Mesothelial cell of epicardium (in vitro differentiated cells): ENCODE results near the gene PDLIM4. TPM values are rescaled to one million over a fixed set of nuclear protein-coding genes. Genes with fewer than 3 reads are reported as not detected.

ENCODE experiments used
- DNase-seq, 2 experiments: peaks; one replicate each; pipeline ENCODE4 v3.0.0; 2021; ENCODE audit warnings: low spot score in 2 of 2; ENCODE audit not compliant: unreplicated experiment in 2 of 2
- H3K27ac Mint-ChIP-seq: 2 replicates; pipeline ENCODE4 v1.8.0; 2021; ENCODE audit warnings: mixed read lengths
- H3K27me3 Mint-ChIP-seq: 2 replicates; pipeline ENCODE4 v1.8.0; 2021; ENCODE audit warnings: low read depth, mixed read lengths
- H3K36me3 Mint-ChIP-seq: 2 replicates; pipeline ENCODE4 v1.8.0; 2021; ENCODE audit warnings: mixed read lengths
- H3K4me1 Mint-ChIP-seq: 2 replicates; pipeline ENCODE4 v1.8.0; 2021; ENCODE audit warnings: mixed read lengths
- H3K4me3 Mint-ChIP-seq: 2 replicates; pipeline ENCODE4 v1.8.0; 2021; ENCODE audit warnings: mild to moderate bottlenecking, moderate library complexity, mixed read lengths
- H3K9me3 Mint-ChIP-seq: 2 replicates; pipeline ENCODE4 v1.8.0; 2021; ENCODE audit warnings: mixed read lengths
- total RNA-seq: library from RNA; stranded (reverse); gene quantifications from 3 replicates; pipeline ENCODE4 v1.2.1, GENCODE V29; 2021
- TF ChIP-seq, protein P1 (sequence below): fragments of 200-600 bp; sonication (generic); IDR thresholded peaks from one replicate; pipeline ENCODE4 v1.5.0; 2021; ENCODE audit warnings: antibody characterized with exemption; ENCODE audit not compliant: unreplicated experiment

PDLIM4 gene, protein sequence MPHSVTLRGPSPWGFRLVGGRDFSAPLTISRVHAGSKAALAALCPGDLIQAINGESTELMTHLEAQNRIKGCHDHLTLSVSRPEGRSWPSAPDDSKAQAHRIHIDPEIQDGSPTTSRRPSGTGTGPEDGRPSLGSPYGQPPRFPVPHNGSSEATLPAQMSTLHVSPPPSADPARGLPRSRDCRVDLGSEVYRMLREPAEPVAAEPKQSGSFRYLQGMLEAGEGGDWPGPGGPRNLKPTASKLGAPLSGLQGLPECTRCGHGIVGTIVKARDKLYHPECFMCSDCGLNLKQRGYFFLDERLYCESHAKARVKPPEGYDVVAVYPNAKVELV
- 48.8 to 50.7 TPM (median 50.1 TPM) in 3 replicates for total RNA-seq

DNA sequence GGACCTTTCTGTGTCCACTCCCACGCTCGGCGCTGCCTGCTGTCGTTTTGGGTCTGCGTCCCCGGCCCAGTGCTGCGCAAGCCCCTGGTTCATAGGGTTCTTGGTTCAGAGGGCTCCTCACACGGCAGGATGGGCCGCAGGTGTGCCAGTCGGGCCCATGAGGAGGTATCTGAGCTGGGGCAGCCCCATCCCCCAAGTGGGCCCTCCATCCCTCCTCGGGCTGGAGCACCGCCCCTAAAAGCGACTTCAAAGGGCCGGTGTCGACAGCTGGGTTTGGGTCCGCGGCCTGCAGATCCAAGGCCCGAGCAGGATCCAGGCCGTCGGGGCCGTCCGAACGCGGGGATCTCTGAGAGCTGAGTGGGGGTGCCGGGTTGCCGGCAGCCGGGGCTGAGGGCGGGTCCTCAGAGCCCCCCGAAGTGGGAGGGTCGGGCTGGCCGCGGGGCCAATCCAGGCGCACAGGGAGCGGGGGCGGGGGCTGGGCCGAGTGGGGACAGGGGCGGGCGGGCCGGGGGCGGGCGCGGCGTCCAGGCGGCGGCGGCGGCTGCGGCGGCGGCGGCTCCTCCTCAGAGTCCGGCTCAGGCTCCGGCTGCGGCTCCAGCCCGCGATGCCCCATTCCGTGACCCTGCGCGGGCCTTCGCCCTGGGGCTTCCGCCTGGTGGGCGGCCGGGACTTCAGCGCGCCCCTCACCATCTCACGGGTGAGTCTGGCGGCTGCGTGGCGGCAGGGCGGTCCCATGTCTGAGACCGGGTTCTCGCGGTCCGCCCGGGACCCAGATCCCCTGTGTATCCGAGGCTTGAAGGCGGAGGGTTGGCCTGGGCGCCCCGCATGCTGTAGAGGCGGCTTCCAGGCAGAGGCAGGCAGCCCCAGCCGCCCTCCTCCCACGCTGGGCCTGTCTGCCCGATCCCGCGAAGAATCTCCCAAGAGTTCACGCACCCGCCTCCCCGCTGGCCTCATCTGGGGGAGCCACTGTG lies at the start of gene PDLIM4:
TSS of gene PDLIM4 (plus strand) at position 566 of the 971 bp plus-strand sequence. CDS start at position 605, 39 bp downstream.
- TF ChIP-seq, protein P1, sequence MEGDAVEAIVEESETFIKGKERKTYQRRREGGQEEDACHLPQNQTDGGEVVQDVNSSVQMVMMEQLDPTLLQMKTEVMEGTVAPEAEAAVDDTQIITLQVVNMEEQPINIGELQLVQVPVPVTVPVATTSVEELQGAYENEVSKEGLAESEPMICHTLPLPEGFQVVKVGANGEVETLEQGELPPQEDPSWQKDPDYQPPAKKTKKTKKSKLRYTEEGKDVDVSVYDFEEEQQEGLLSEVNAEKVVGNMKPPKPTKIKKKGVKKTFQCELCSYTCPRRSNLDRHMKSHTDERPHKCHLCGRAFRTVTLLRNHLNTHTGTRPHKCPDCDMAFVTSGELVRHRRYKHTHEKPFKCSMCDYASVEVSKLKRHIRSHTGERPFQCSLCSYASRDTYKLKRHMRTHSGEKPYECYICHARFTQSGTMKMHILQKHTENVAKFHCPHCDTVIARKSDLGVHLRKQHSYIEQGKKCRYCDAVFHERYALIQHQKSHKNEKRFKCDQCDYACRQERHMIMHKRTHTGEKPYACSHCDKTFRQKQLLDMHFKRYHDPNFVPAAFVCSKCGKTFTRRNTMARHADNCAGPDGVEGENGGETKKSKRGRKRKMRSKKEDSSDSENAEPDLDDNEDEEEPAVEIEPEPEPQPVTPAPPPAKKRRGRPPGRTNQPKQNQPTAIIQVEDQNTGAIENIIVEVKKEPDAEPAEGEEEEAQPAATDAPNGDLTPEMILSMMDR, result no peak
- Mint-ChIP-seq H3K4me3 (peak within 1 kb of the TSS; percentile 81), H3K27me3 (no peaks in the 10 kb centered on the region), H3K9me3 (no peaks in the 10 kb centered on the region), H3K4me1 (peaks cover 38% of the 10 kb centered on the region), H3K27ac (peak within 1 kb of the TSS; percentile 93), H3K36me3 (peaks cover 8% of the 10 kb centered on the region)
- DNase-seq, result peak; percentile 59 to 73

DNA sequence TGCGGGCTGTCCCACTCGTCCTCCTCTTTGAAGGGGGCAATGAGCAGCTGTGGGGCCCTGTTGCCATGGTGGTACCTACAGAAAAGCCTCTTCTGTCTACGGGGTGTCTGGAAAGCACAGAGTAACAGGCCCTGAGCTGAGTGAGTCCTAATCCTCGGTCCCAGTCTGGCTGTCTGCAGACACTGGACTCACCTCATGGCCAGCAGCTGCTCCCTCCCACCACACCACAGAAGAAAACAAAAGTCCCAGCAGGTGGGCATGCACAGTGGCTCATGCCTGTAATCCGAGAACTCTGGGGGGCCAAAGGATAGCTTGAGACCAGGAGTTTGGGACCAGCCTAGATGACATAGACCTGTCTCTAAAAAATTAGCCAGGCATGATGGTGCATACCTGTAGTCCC lies 49.7 kb upstream of the PDLIM4 start:
- no peaks in the 10 kb centered on the region for H3K4me1 Mint-ChIP-seq
- no peak overlapping the region for H3K27ac Mint-ChIP-seq
- no peaks in the 10 kb centered on the region for H3K27me3 Mint-ChIP-seq
- TF ChIP-seq, protein P1, result no peak
- H3K4me3 Mint-ChIP-seq, result no peak overlapping the region
- H3K9me3 Mint-ChIP-seq, result no peaks in the 10 kb centered on the region
- DNase-seq, result no peak
- peaks cover 49% of the 10 kb centered on the region for H3K36me3 Mint-ChIP-seq

DNA sequence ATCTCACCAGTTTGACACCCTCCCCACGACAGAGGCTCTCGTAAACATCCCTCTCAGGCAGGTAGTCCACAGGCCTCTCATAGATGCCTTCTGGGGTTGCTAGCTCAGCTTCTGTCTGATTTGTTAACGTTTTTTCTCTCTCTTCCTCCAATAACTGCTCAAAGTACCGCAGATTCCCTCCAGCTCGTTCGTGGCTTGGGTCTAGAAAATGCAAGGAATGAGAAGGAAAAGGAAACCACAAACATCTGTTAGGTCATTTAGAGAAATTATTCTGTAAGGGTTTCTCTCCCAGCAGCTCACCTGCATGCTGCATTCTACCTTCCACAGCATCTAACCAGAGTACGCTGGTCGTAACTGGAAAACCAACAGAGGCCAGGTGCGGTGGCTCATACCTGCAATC lies 48.4 kb upstream of the PDLIM4 start:
- DNase-seq, result no peak
- H3K27ac Mint-ChIP-seq, result peak overlapping the region; percentile 17
- H3K4me1 Mint-ChIP-seq, result no peaks in the 10 kb centered on the region
- no peaks in the 10 kb centered on the region for H3K9me3 Mint-ChIP-seq
- H3K36me3 Mint-ChIP-seq, result peaks cover 37% of the 10 kb centered on the region
- H3K27me3 Mint-ChIP-seq, result no peaks in the 10 kb centered on the region
- no peak overlapping the region for H3K4me3 Mint-ChIP-seq
- TF ChIP-seq, protein P1, result no peak

DNA sequence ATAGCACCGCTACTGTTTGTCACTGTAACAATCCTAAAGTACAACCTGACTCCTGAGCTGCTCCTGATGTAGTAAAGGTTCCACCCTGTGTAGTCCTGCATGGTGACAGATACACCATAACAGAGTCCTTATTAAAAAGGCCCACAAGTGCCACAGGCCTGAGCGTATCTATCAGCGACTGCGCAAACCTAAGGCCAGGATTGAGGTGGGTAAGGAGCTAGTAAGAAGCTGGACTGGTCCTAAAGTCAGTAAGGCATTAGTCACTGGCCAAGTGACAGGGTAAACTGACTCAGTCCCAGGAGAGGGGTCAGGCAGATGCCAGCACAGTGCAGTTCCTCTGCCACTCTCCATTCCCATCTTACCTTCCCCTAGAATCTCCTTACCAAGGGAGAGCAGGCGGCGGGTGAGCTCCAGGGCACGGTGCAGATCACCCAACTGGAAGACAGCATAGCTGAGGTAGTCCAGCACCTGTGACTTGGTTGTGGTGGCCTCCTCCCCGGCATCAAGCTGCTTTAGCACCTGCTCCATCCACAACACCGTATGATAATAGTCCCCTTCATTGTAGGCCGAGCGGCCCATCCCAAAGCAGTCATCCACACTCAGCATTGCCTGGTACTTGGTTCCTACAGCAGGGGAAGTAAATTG lies 47.5 kb upstream of the PDLIM4 start:
- no peak for DNase-seq
- H3K36me3 Mint-ChIP-seq, result peaks cover 31% of the 10 kb centered on the region
- TF ChIP-seq, protein P1, result no peak
- H3K9me3 Mint-ChIP-seq, result no peaks in the 10 kb centered on the region
- H3K27ac Mint-ChIP-seq, result no peak overlapping the region
- H3K27me3 Mint-ChIP-seq, result no peaks in the 10 kb centered on the region
- peaks cover under 1% of the 10 kb centered on the region for H3K4me1 Mint-ChIP-seq
- H3K4me3 Mint-ChIP-seq, result no peak overlapping the region

DNA sequence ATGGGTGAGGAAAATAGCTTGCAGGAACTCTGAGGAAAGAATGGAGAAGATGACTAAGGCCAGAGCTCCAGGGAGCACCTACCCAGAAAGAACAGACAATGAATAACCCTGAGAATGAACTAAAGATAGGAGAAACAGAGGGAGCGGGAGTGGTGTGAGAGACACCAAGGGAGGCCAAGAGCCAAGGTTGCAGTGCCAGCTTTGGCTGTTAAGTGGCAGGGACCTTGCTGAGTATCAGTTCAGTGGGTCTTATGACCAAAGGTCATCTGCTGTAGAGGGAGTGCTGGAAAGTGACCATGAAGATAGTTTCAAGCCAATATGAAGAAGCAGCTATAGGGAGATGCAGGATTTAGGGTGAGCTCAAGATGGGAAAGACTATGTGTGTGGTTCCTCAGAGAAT lies 46.6 kb upstream of the PDLIM4 start:
- Mint-ChIP-seq H3K4me1 (peaks cover 3% of the 10 kb centered on the region), H3K27me3 (no peaks in the 10 kb centered on the region), H3K36me3 (peaks cover 30% of the 10 kb centered on the region), H3K27ac (no peak overlapping the region), H3K4me3 (no peak overlapping the region), H3K9me3 (no peaks in the 10 kb centered on the region)
- DNase-seq, result no peak
- TF ChIP-seq, protein P1, result no peak
